SK-N-SH treated with all-trans-retinoic acid at 6 μM for 48 hours (cell line): ENCODE measurements around the gene CFAP299.
"Not testable (repeated sequence)": the region's sequence is repeated elsewhere in the genome, so short reads cannot be mapped to it uniquely, and the experiment has no call there.

Experiments used
- ATAC-seq: fragments of 200-7000 bp; cut with Tn5 transposase; 3 replicates; pipeline ENCODE4 v1.9.1; 2020; ENCODE audit warnings: mild to moderate bottlenecking, moderate library complexity
- BACH2 ChIP-seq: fragments of 250-450 bp; sonication (Bioruptor Pico); IDR thresholded peaks from 2 replicates; pipeline ENCODE4 v1.9.0; 2021; ENCODE audit warnings: mild to moderate bottlenecking, borderline replicate concordance
- CSDC2 ChIP-seq: fragments of 250-450 bp; sonication (Bioruptor Pico); IDR thresholded peaks from 2 replicates; pipeline ENCODE4 v1.5.0; 2020; ENCODE audit warnings: mild to moderate bottlenecking, moderate library complexity
- ESRRG ChIP-seq: fragments of 250-450 bp; sonication (Bioruptor Pico); IDR thresholded peaks from 2 replicates; pipeline ENCODE4 v1.6.1; 2021; ENCODE audit warnings: mild to moderate bottlenecking
- GLIS3 ChIP-seq: fragments of 250-450 bp; sonication (Bioruptor Pico); IDR thresholded peaks from 2 replicates; pipeline ENCODE4 v1.5.0; 2020; ENCODE audit warnings: mild to moderate bottlenecking, moderate library complexity
- ISL1 ChIP-seq: fragments of 250-450 bp; sonication (Bioruptor Pico); IDR thresholded peaks from 2 replicates; pipeline ENCODE4 v2.1.2; 2022; ENCODE audit warnings: mild to moderate bottlenecking, moderate library complexity
- PATZ1 ChIP-seq: fragments of 250-450 bp; sonication (Bioruptor Pico); IDR thresholded peaks from 2 replicates; pipeline ENCODE4 v1.8.0; 2020; ENCODE audit warnings: mild to moderate bottlenecking, moderate library complexity, borderline replicate concordance
- POU6F1 ChIP-seq: fragments of 250-450 bp; sonication (Bioruptor Pico); IDR thresholded peaks from 2 replicates; pipeline ENCODE4 v1.8.0; 2021; ENCODE audit warnings: low read depth, mild to moderate bottlenecking, moderate library complexity, borderline replicate concordance
- RARB ChIP-seq: fragments of 250-450 bp; sonication (Bioruptor Pico); IDR thresholded peaks from 2 replicates; pipeline ENCODE4 v1.8.0; 2021; ENCODE audit warnings: mild to moderate bottlenecking, moderate library complexity
- SNAI2 ChIP-seq: fragments of 250-450 bp; sonication (Bioruptor Pico); IDR thresholded peaks from 2 replicates; pipeline ENCODE4 v1.5.0; 2020; ENCODE audit warnings: mild to moderate bottlenecking, moderate library complexity
- TCF4 ChIP-seq: fragments of 250-450 bp; sonication (Bioruptor Pico); IDR thresholded peaks from 2 replicates; pipeline ENCODE4 v1.8.0; 2021; ENCODE audit warnings: mild to moderate bottlenecking, moderate library complexity, borderline replicate concordance
- TOX ChIP-seq: fragments of 250-450 bp; sonication (Bioruptor Pico); IDR thresholded peaks from 2 replicates; pipeline ENCODE4 v1.8.0; 2021; ENCODE audit warnings: mild to moderate bottlenecking, moderate library complexity, borderline replicate concordance
- ZC3H10 ChIP-seq: fragments of 250-450 bp; sonication (Bioruptor Pico); IDR thresholded peaks from 2 replicates; pipeline ENCODE4 v1.5.1; 2021; ENCODE audit warnings: mild to moderate bottlenecking, moderate library complexity
- ZFP30 ChIP-seq: fragments of 450-650 bp; formaldehyde crosslinking; IDR thresholded peaks from 2 replicates; pipeline ENCODE4 v1.5.0; 2022; ENCODE audit warnings: mild to moderate bottlenecking, moderate library complexity
- ZNF565 ChIP-seq: fragments of 450-650 bp; formaldehyde crosslinking; conservative IDR thresholded peaks from 2 replicates; pipeline ENCODE4 v1.5.0; 2020; ENCODE audit warnings: low read depth, mild to moderate bottlenecking, moderate library complexity
- ZNF70 ChIP-seq: fragments of 450-650 bp; formaldehyde crosslinking; IDR thresholded peaks from 2 replicates; pipeline ENCODE4 v1.5.0; 2020; ENCODE audit warnings: mild to moderate bottlenecking, moderate library complexity
- ZNF8 ChIP-seq: fragments of 450-650 bp; formaldehyde crosslinking; IDR thresholded peaks from 2 replicates; pipeline ENCODE4 v1.5.0; 2020; ENCODE audit warnings: mild to moderate bottlenecking, moderate library complexity
- TF ChIP-seq, protein P1 (sequence below): fragments of 250-450 bp; sonication (Bioruptor Pico); IDR thresholded peaks from 2 replicates; pipeline ENCODE4 v1.5.1; 2020; ENCODE audit warnings: low read depth, mild to moderate bottlenecking, moderate library complexity
- TF ChIP-seq, protein P2 (sequence below): fragments of 250-450 bp; sonication (Bioruptor Pico); IDR thresholded peaks from 2 replicates; pipeline ENCODE4 v1.5.0; 2020; ENCODE audit warnings: mild to moderate bottlenecking, moderate library complexity
- TF ChIP-seq, protein P3 (sequence below): fragments of 250-450 bp; sonication (Bioruptor Pico); IDR thresholded peaks from 2 replicates; pipeline ENCODE4 v1.5.1; 2021; ENCODE audit warnings: mild to moderate bottlenecking, moderate library complexity

CFAP299 gene

DNA sequence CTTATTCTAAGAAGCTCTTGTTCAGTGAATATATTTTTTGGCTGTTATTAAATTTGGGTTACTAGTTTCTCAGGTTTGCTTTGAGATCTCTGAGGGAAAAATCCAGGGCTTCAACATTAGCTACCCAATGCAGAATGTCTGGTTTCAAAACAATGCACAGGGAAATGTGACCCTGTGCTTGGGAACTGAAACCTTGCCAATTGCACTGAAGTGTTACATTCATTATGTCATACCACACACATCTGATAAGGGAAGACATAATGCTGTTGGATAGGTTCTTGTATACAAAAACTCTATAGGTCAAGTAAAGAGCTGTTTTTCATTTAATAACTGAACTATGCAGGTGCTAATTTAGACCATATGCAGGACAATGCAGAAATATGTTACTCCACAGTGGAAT, 349.7 kb downstream of the CFAP299 start:
- ATAC-seq = peak; percentile 33
- TF ChIP-seq RARB (CRISPR knock-in tag) (no peak), ZNF8 (CRISPR knock-in tag) (no peak)

DNA sequence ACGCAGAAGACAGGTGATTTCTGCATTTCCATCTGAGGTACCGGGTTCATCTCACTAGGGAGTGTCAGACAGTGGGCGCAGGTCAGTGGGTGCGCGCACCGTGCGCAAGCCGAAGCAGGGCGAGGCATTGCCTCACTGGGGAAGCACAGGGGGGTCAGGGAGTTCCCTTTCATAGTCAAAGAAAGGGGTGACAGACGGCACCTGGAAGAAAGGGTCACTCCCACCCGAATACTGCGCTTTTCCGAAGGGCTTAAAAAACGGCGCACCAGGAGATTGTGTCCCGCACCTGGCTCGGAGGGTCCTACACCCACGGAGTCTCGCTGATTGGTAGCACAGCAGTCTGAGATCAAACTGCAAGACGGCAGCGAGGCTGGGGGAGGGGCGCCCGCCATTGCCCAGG, 352.2 kb downstream of the CFAP299 start:
- not testable (repeated sequence) for ATAC-seq

DNA sequence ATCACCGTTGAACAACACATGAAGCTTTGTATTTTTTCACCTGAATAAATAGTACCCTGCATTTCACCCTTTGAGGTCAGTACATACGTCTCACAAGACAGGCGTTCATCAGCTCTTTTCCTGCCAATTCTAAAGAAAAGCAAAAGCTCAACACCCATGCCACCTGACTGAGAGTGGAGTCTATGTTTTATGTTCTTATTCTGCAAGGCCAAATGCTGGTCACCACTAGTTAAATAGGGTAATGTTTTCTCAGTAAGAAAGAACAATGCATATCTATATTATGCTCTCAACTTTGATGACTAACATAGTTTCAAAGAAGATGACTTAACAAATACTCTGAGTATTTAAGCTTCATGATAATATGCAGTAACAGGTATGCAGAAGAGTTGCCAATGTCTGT, 358.6 kb downstream of the CFAP299 start:
- TF ChIP-seq, protein P1, sequence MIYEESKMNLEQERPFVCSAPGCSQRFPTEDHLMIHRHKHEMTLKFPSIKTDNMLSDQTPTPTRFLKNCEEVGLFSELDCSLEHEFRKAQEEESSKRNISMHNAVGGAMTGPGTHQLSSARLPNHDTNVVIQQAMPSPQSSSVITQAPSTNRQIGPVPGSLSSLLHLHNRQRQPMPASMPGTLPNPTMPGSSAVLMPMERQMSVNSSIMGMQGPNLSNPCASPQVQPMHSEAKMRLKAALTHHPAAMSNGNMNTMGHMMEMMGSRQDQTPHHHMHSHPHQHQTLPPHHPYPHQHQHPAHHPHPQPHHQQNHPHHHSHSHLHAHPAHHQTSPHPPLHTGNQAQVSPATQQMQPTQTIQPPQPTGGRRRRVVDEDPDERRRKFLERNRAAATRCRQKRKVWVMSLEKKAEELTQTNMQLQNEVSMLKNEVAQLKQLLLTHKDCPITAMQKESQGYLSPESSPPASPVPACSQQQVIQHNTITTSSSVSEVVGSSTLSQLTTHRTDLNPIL (CRISPR knock-in tag) = no peak
- no peak for ATAC-seq

DNA sequence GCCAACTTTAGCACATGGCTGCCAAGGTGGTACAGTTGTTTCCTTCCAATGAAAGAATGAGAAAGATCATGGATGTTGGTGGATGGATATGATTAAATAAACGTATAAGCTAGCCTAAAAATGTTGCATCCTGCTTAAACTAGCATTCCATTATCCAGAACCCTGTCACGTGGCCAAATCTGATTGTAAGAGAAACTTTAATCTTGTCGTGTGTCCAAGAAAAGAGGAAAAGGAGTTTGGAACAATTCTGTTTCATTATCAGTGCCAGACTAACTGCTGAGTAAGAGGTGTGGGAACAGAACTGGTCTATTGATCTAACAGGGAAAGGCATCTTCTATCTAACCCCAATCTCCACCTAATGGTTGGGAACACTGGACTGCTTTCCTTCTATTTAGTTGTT, 369.8 kb downstream of the CFAP299 start:
- TF ChIP-seq, protein P1 (CRISPR knock-in tag) = no peak
- no peak for TF ChIP-seq ZC3H10 (CRISPR knock-in tag)
- no peak for TF ChIP-seq TCF4 (CRISPR knock-in tag)
- TF ChIP-seq ISL1 (CRISPR knock-in tag) = no peak
- no peak for TF ChIP-seq BACH2
- TF ChIP-seq ZNF565 (CRISPR knock-in tag) = no peak
- no peak for TF ChIP-seq GLIS3 (CRISPR knock-in tag)
- TF ChIP-seq ESRRG (CRISPR knock-in tag) = no peak
- TF ChIP-seq SNAI2 (CRISPR knock-in tag) = no peak
- no peak for TF ChIP-seq POU6F1 (CRISPR knock-in tag)
- no peak for TF ChIP-seq ZNF70 (CRISPR knock-in tag)
- TF ChIP-seq ZNF8 (CRISPR knock-in tag) = no peak
- TF ChIP-seq, protein P2, sequence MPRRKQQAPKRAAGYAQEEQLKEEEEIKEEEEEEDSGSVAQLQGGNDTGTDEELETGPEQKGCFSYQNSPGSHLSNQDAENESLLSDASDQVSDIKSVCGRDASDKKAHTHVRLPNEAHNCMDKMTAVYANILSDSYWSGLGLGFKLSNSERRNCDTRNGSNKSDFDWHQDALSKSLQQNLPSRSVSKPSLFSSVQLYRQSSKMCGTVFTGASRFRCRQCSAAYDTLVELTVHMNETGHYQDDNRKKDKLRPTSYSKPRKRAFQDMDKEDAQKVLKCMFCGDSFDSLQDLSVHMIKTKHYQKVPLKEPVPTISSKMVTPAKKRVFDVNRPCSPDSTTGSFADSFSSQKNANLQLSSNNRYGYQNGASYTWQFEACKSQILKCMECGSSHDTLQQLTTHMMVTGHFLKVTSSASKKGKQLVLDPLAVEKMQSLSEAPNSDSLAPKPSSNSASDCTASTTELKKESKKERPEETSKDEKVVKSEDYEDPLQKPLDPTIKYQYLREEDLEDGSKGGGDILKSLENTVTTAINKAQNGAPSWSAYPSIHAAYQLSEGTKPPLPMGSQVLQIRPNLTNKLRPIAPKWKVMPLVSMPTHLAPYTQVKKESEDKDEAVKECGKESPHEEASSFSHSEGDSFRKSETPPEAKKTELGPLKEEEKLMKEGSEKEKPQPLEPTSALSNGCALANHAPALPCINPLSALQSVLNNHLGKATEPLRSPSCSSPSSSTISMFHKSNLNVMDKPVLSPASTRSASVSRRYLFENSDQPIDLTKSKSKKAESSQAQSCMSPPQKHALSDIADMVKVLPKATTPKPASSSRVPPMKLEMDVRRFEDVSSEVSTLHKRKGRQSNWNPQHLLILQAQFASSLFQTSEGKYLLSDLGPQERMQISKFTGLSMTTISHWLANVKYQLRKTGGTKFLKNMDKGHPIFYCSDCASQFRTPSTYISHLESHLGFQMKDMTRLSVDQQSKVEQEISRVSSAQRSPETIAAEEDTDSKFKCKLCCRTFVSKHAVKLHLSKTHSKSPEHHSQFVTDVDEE (CRISPR knock-in tag) = no peak
- no peak for TF ChIP-seq CSDC2 (CRISPR knock-in tag)
- TF ChIP-seq, protein P3, sequence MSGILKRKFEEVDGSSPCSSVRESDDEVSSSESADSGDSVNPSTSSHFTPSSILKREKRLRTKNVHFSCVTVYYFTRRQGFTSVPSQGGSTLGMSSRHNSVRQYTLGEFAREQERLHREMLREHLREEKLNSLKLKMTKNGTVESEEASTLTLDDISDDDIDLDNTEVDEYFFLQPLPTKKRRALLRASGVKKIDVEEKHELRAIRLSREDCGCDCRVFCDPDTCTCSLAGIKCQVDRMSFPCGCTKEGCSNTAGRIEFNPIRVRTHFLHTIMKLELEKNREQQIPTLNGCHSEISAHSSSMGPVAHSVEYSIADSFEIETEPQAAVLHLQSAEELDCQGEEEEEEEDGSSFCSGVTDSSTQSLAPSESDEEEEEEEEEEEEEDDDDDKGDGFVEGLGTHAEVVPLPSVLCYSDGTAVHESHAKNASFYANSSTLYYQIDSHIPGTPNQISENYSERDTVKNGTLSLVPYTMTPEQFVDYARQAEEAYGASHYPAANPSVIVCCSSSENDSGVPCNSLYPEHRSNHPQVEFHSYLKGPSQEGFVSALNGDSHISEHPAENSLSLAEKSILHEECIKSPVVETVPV = no peak
- no peak for TF ChIP-seq ZFP30 (CRISPR knock-in tag)
- no peak for TF ChIP-seq TOX (CRISPR knock-in tag)
- no peak for TF ChIP-seq PATZ1 (CRISPR knock-in tag)
- TF ChIP-seq, all 23 proteins: peak for 0
- no peak; the same call in 2 of the 3 replicates for ATAC-seq
